H9 (cell line): ENCODE results near the gene KCNQ2. TPM values are rescaled to one million over a fixed set of nuclear protein-coding genes. Genes with fewer than 3 reads are reported as not detected.

Experiments used
- DNase-seq: peaks from one replicate; pipeline ENCODE4 v3.0.0-alpha.2; 2017
- H2AFZ ChIP-seq: one replicate; pipeline ENCODE4 v1.6.1; 2013; ENCODE audit warnings: mild to moderate bottlenecking, low read length, control low read depth, moderate library complexity
- H2AK5ac ChIP-seq: 2 replicates; pipeline ENCODE4 v1.6.1; 2013; ENCODE audit warnings: low read length, control low read depth, mixed read lengths; ENCODE audit not compliant: insufficient read length
- H2BK120ac ChIP-seq: one replicate; pipeline ENCODE4 v1.6.1; 2013; ENCODE audit warnings: low read depth, mild to moderate bottlenecking, low read length, control low read depth, inconsistent platforms; ENCODE audit not compliant: poor library complexity, severe bottlenecking
- H2BK12ac ChIP-seq: 2 replicates; pipeline ENCODE4 v1.6.1; 2013; ENCODE audit warnings: low read length, control low read depth, mixed read lengths, low read depth; ENCODE audit not compliant: insufficient read length
- H2BK15ac ChIP-seq: 2 replicates; pipeline ENCODE4 v1.6.1; 2013; ENCODE audit warnings: low read depth, low read length, control low read depth
- H2BK20ac ChIP-seq: one replicate; pipeline ENCODE4 v1.6.1; 2013; ENCODE audit warnings: low read depth, mild to moderate bottlenecking, low read length, control low read depth, inconsistent platforms; ENCODE audit not compliant: poor library complexity, severe bottlenecking
- H2BK5ac ChIP-seq: 2 replicates; pipeline ENCODE4 v1.6.1; 2013; ENCODE audit warnings: low read length, control low read depth, mixed read lengths; ENCODE audit not compliant: insufficient read length
- H3K14ac ChIP-seq: 2 replicates; pipeline ENCODE4 v1.6.1; 2013; ENCODE audit warnings: low read length, control low read depth; ENCODE audit not compliant: insufficient read depth
- H3K18ac ChIP-seq: 2 replicates; pipeline ENCODE4 v1.6.1; 2013; ENCODE audit warnings: low read depth, mild to moderate bottlenecking, mixed read lengths, low read length, control low read depth; ENCODE audit not compliant: insufficient read length
- H3K23ac ChIP-seq: 2 replicates; pipeline ENCODE4 v1.6.1; 2013; ENCODE audit warnings: low read length, control low read depth, mixed read lengths, low read depth; ENCODE audit not compliant: insufficient read length
- H3K23me2 ChIP-seq: 2 replicates; pipeline ENCODE4 v1.6.1; 2013; ENCODE audit warnings: low read depth, mild to moderate bottlenecking, mixed read lengths, low read length, control low read depth; ENCODE audit not compliant: insufficient read length, poor library complexity, severe bottlenecking
- H3K27ac ChIP-seq: 2 replicates; pipeline ENCODE4 v1.5.1; 2013; ENCODE audit warnings: low read length, control low read depth, mixed read lengths, low read depth; ENCODE audit not compliant: insufficient read length
- H3K27me3 ChIP-seq: 2 replicates; pipeline ENCODE4 v1.6.1; 2013; ENCODE audit warnings: low read length, control low read depth, inconsistent platforms; ENCODE audit not compliant: insufficient read depth
- H3K4ac ChIP-seq: 2 replicates; pipeline ENCODE4 v1.6.1; 2013; ENCODE audit warnings: low read depth, mild to moderate bottlenecking, control low read depth, inconsistent platforms, low read length, moderate library complexity
- H3K4me1 ChIP-seq: 2 replicates; pipeline ENCODE4 v1.6.1; 2013; ENCODE audit warnings: low read length, control low read depth, inconsistent platforms; ENCODE audit not compliant: insufficient read depth
- H3K4me2 ChIP-seq: 2 replicates; pipeline ENCODE4 v1.6.1; 2013; ENCODE audit warnings: low read length, control low read depth, mixed read lengths; ENCODE audit not compliant: insufficient read length, insufficient read depth
- H3K56ac ChIP-seq: 2 replicates; pipeline ENCODE4 v1.6.1; 2013; ENCODE audit warnings: low read depth, mild to moderate bottlenecking, mixed read lengths, low read length, control low read depth; ENCODE audit not compliant: insufficient read length
- H3K79me1 ChIP-seq: 2 replicates; pipeline ENCODE4 v1.6.1; 2013; ENCODE audit warnings: low read depth, mild to moderate bottlenecking, moderate library complexity, low read length, control low read depth, inconsistent platforms; ENCODE audit not compliant: insufficient read depth, poor library complexity, severe bottlenecking
- H3K79me2 ChIP-seq: 2 replicates; pipeline ENCODE4 v1.6.1; 2013; ENCODE audit warnings: low read length, control low read depth, inconsistent platforms; ENCODE audit not compliant: insufficient read depth
- H3K9ac ChIP-seq: 2 replicates; pipeline ENCODE4 v1.6.1; 2013; ENCODE audit warnings: low read length, control low read depth, mixed read lengths; ENCODE audit not compliant: insufficient read length; ENCODE audit errors: extremely low read depth
- H3K9me3 ChIP-seq: one replicate; pipeline ENCODE4 v1.6.1; 2013; ENCODE audit warnings: low read depth, low read length, inconsistent platforms; ENCODE audit not compliant: control insufficient read depth
- H3T11ph ChIP-seq: one replicate; pipeline ENCODE4 v1.6.1; 2013; ENCODE audit warnings: mild to moderate bottlenecking, low read length, control low read depth, inconsistent platforms
- H4K20me1 ChIP-seq: one replicate; pipeline ENCODE4 v1.6.1; 2013; ENCODE audit not compliant: control insufficient read depth, insufficient read length, insufficient read depth
- H4K5ac ChIP-seq: 2 replicates; pipeline ENCODE4 v1.6.1; 2013; ENCODE audit warnings: low read depth, mild to moderate bottlenecking, mixed read lengths, low read length, control low read depth; ENCODE audit not compliant: insufficient read length
- H4K8ac ChIP-seq: replicated peaks from 2 replicates; pipeline ENCODE4 v1.6.1; 2013; ENCODE audit warnings: low read length, control low read depth, mixed read lengths, low read depth; ENCODE audit not compliant: insufficient read length
- H4K91ac ChIP-seq: 2 replicates; pipeline ENCODE4 v1.6.1; 2013; ENCODE audit warnings: low read depth, mild to moderate bottlenecking, moderate library complexity, mixed read lengths, low read length, control low read depth; ENCODE audit not compliant: insufficient read length
- H3K27ac Mint-ChIP-seq, 3 experiments: 2 replicates in 2 of 3; 3 replicates in 1 of 3; pipeline ENCODE4 v1.8.0; 2020 to 2021; ENCODE audit warnings: mixed read lengths in 3 of 3, mild to moderate bottlenecking in 1 of 3, moderate library complexity in 1 of 3
- H3K27me3 Mint-ChIP-seq: 2 replicates; pipeline ENCODE4 v1.8.0; 2021; ENCODE audit warnings: low read depth, mild to moderate bottlenecking, moderate library complexity, mixed read lengths
- H3K36me3 Mint-ChIP-seq, 3 experiments: 2 replicates in 2 of 3; 3 replicates in 1 of 3; pipeline ENCODE4 v1.8.0; 2020 to 2021; ENCODE audit warnings: low read depth in 3 of 3, mixed read lengths in 3 of 3; ENCODE audit not compliant: insufficient read depth in 1 of 3
- H3K4me1 Mint-ChIP-seq, 2 experiments: 2 replicates each; pipeline ENCODE4 v1.8.0; 2020; ENCODE audit warnings: mixed read lengths in 2 of 2
- H3K4me3 Mint-ChIP-seq, 2 experiments: 2 replicates in 1 of 2; 3 replicates in 1 of 2; pipeline ENCODE4 v1.8.0; 2020 to 2021; ENCODE audit warnings: mild to moderate bottlenecking in 2 of 2, mixed read lengths in 2 of 2, moderate library complexity in 1 of 2
- H3K9me3 Mint-ChIP-seq, 2 experiments: 2 replicates in 1 of 2; 3 replicates in 1 of 2; pipeline ENCODE4 v1.8.0; 2020; ENCODE audit warnings: mild to moderate bottlenecking in 2 of 2, mixed read lengths in 2 of 2, moderate library complexity in 1 of 2
- WGBS: extraction: QIAGEN DNeasy Blood & Tissue Kit; methylation state at CpG from one replicate; pipeline ENCODE4 v1.1.7; 2013; ENCODE audit warnings: missing lambda C conversion rate, low lambda C conversion rate, mixed read lengths; ENCODE audit not compliant: insufficient read length; ENCODE audit errors: extremely low coverage; 5-methylcytosine and 5-hydroxymethylcytosine counted together
- total RNA-seq: library from RNA; stranded (reverse); gene quantifications from 2 replicates; pipeline ENCODE4 v1.2.1, GENCODE V29; 2021
- TF ChIP-seq, protein P1 (sequence below): fragments of 200-600 bp; sonication (generic); conservative IDR thresholded peaks from 3 replicates; pipeline ENCODE4 v1.8.0; 2021; ENCODE audit warnings: antibody characterized with exemption, mild to moderate bottlenecking

Gene KCNQ2
- total RNA-seq, 1 experiment from 2014 or later: 69.2 TPM

- no peak overlapping the region for H3K27ac Mint-ChIP-seq
- H4K91ac ChIP-seq: no peak overlapping the region
- H3K27me3 Mint-ChIP-seq: no peaks in the 10 kb centered on the region; the same call in none of the 2 replicates
- no peak overlapping the region for H2BK120ac ChIP-seq
- H3K4ac ChIP-seq: no peak overlapping the region
- H3K27ac ChIP-seq: no peak overlapping the region
- H3K27me3 ChIP-seq: no peaks in the 10 kb centered on the region
- no peak for DNase-seq
- H2AK5ac ChIP-seq: no peak overlapping the region
- no peak overlapping the region for H3T11ph ChIP-seq
- no peaks in the 10 kb centered on the region for H3K9me3 ChIP-seq
- no peak overlapping the region for H3K23ac ChIP-seq
- no peak overlapping the region for H3K9ac ChIP-seq
- no peak overlapping the region for H2BK5ac ChIP-seq
- H2AFZ ChIP-seq: no peak overlapping the region
- peaks cover 0 to 5% of the 10 kb centered on the region in 2 experiments; a peak in 1 of 5 replicates for H3K9me3 Mint-ChIP-seq
- no peaks in the 10 kb centered on the region for H3K23me2 ChIP-seq
- no peak overlapping the region for H4K5ac ChIP-seq
- peaks cover 18 to 37% of the 10 kb centered on the region in 2 experiments for H3K4me1 Mint-ChIP-seq
- H3K4me2 ChIP-seq: no peak overlapping the region
- TF ChIP-seq, protein P1, sequence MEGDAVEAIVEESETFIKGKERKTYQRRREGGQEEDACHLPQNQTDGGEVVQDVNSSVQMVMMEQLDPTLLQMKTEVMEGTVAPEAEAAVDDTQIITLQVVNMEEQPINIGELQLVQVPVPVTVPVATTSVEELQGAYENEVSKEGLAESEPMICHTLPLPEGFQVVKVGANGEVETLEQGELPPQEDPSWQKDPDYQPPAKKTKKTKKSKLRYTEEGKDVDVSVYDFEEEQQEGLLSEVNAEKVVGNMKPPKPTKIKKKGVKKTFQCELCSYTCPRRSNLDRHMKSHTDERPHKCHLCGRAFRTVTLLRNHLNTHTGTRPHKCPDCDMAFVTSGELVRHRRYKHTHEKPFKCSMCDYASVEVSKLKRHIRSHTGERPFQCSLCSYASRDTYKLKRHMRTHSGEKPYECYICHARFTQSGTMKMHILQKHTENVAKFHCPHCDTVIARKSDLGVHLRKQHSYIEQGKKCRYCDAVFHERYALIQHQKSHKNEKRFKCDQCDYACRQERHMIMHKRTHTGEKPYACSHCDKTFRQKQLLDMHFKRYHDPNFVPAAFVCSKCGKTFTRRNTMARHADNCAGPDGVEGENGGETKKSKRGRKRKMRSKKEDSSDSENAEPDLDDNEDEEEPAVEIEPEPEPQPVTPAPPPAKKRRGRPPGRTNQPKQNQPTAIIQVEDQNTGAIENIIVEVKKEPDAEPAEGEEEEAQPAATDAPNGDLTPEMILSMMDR: no peak
- no peak overlapping the region for H2BK12ac ChIP-seq
- H3K4me3 Mint-ChIP-seq: no peak overlapping the region
- WGBS: no CpG with 5 or more reads among the region's 3 CpGs
- no peaks in the 10 kb centered on the region for H3K36me3 Mint-ChIP-seq
- no peak overlapping the region for H3K18ac ChIP-seq
- no peaks in the 10 kb centered on the region for H3K79me2 ChIP-seq
- no peaks in the 10 kb centered on the region for H4K20me1 ChIP-seq
- no peak overlapping the region for H4K8ac ChIP-seq
- no peak overlapping the region for H2BK15ac ChIP-seq
- H3K14ac ChIP-seq: no peak overlapping the region
- no peak overlapping the region for H2BK20ac ChIP-seq
- H3K79me1 ChIP-seq: no peaks in the 10 kb centered on the region
- H3K56ac ChIP-seq: no peak overlapping the region
- peaks cover 4% of the 10 kb centered on the region; the same call in 1 of the 2 replicates for H3K4me1 ChIP-seq
Measured at GRCh38 chr20:63375438-63375837, 97.0 kb downstream of the KCNQ2 start.
